Endothelial cell of coronary artery (primary cell): ENCODE measurements around the gene FAM120A. TPM values are rescaled to one million over a fixed set of nuclear protein-coding genes. Genes with fewer than 3 reads are reported as not detected.

ENCODE experiments used
- total RNA-seq: library from RNA; depleted of rRNA; stranded (reverse); fragments of >200 nt; gene quantifications from 2 replicates; pipeline ENCODE4 v1.2.3, GENCODE V29; 2014

The FAM120A gene, protein sequence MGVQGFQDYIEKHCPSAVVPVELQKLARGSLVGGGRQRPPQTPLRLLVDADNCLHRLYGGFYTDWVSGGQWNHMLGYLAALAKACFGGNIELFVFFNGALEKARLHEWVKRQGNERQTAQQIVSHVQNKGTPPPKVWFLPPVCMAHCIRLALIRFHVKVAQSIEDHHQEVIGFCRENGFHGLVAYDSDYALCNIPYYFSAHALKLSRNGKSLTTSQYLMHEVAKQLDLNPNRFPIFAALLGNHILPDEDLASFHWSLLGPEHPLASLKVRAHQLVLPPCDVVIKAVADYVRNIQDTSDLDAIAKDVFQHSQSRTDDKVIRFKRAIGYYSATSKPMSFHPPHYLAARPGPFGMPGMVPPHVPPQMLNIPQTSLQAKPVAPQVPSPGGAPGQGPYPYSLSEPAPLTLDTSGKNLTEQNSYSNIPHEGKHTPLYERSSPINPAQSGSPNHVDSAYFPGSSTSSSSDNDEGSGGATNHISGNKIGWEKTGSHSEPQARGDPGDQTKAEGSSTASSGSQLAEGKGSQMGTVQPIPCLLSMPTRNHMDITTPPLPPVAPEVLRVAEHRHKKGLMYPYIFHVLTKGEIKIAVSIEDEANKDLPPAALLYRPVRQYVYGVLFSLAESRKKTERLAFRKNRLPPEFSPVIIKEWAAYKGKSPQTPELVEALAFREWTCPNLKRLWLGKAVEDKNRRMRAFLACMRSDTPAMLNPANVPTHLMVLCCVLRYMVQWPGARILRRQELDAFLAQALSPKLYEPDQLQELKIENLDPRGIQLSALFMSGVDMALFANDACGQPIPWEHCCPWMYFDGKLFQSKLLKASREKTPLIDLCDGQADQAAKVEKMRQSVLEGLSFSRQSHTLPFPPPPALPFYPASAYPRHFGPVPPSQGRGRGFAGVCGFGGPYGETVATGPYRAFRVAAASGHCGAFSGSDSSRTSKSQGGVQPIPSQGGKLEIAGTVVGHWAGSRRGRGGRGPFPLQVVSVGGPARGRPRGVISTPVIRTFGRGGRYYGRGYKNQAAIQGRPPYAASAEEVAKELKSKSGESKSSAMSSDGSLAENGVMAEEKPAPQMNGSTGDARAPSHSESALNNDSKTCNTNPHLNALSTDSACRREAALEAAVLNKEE
- total RNA-seq = 89.7 and 125 TPM in 2 replicates

DNA sequence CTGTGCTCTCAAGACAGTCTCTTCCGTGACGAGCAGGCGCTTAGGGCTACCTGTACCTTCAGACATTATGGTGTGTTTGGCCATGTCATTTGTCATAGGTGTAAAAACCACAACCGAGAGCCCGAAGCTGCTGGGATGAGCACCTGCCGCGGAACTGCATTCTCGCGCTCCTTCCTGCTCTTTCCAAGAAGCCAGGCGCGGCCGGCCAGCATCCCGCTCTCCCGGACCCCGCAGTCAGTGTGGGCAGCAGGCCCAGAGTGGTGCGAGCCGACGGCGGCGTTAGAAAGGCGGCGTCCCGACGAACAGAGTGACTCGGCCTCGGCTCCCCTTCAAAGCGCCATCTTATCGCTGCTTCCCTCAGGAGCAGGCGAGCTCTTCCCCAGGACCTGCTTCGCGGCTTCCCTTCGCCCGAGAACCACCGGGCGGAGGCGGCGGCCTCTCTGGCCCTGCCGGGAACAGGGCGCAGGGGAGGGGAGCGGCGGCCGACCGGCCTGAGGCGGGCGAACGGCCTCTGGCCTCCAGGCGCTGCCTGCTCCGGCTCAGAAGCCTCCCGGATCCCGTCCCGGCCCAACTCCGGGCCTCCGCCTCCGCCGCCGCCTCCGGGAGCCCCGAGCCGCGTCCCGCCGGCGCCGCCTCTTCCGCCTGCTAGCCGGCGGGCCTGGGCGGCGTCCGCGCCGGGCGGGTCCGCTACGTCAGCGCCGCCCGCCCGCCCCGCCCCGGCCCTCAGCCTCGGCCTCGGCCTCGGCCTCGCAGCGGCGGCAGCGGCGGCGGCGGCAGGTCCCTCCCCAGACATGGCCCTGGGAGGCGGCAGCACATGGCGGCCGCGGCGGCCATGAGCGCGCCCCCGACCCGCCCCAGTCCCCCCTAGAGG, at the start of gene FAM120A:
Gene FAM120A (plus strand): TSS at position 741 of the 871 bp plus-strand sequence. CDS start 231 bp downstream, outside the sequence.

DNA sequence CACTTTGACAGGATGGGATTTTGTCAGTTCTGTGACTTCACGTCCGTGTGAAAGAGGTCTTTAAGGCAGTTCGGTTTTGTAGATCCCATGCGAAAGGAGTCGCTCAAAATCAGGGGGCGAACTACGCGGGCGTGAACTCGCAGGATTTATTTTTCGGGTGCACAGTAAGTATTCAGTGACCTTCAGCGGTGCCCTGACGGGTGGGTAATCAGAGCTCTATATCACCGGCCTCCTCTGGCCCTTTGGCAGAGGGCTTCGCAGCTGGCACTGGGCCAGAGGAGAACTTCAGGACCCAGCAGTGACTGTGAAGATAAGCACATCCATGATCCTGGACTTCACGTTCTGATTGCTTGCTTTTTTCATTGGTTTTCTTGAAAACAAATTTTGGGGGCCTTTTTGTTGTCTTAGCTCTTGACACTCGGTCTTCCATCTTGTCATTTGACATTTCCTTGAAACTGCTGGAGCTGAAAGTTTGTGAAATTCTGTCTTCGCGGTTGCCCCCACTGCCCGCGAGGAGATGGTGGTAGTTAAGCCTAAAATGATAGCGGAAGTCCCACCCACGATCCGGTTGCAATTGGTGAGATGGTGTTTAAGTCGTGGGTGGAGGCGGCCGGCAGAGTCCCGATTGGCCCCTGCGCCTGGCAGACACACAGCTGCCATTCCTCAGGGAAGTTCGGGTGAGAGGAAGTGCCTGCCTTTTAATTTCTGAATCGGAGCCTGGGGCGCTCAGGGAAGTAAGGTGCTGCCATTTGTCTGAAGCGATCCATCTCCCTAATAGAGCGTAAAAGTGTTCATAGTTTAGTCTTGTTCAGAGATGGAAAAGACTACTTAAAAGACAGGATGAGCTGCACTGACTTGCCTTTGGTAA, 1.8 kb downstream of the FAM120A start, which contains the start of gene FAM120AOS:
Gene FAM120AOS (minus strand): TSS at position 535 of the 868 bp plus-strand sequence. CDS start 872 bp downstream, outside the sequence.

DNA sequence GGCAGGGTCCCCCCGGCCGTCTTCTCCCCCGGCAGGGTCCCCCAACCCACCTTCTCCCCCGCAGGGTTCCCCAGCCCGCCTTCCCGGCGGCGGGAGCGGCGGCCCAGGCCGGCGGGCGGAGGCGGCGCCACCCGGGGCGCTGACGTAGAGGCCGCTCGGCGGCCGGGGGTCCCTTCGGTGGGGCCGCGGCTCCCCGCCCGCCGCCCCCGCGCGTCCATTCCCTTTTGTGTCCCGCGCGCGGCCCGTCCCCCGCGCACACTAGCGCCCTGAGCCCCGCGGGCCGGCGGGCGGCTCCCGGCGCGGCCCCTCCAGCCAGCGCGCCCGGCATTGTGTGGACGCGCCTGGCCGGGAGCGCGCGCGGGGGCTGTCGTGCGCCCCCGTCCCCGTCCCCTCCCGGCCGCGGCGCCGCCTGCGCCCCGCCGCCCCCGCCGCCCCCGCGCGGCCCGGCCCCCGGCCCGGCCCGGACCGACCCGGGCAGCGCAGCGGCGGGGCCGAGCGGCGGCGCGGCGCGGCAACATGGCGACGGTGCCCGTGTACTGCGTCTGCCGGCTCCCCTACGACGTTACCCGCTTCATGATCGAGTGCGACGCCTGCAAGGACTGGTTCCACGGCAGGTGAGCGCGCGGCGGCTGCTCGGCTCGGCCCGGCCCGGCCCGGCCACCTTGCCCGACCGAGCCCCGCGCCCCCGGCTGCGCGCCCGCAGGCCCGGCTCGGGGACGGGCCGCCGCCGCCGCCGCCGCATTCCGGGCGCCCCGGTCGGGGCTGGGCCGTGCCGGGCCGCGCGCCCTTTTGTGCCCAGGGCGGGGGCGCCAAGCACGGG, 125.0 kb downstream of the FAM120A start, which contains the start of gene PHF2:
Gene PHF2 (plus strand): TSS at position 327 of the 820 bp plus-strand sequence. CDS start 190 bp downstream, at position 517.

Other genes starting within 250 kb of the FAM120A start
- 21.4 and 23.8 TPM in 2 replicates for gene FAM120AOS, start 1.9 kb downstream of the FAM120A start, total RNA-seq
- gene PHF2, start 124.9 kb downstream of the FAM120A start, total RNA-seq = 11.6 and 13.6 TPM in 2 replicates